ENCODE results near the gene CHPF2.

CHPF2 gene

DNA sequence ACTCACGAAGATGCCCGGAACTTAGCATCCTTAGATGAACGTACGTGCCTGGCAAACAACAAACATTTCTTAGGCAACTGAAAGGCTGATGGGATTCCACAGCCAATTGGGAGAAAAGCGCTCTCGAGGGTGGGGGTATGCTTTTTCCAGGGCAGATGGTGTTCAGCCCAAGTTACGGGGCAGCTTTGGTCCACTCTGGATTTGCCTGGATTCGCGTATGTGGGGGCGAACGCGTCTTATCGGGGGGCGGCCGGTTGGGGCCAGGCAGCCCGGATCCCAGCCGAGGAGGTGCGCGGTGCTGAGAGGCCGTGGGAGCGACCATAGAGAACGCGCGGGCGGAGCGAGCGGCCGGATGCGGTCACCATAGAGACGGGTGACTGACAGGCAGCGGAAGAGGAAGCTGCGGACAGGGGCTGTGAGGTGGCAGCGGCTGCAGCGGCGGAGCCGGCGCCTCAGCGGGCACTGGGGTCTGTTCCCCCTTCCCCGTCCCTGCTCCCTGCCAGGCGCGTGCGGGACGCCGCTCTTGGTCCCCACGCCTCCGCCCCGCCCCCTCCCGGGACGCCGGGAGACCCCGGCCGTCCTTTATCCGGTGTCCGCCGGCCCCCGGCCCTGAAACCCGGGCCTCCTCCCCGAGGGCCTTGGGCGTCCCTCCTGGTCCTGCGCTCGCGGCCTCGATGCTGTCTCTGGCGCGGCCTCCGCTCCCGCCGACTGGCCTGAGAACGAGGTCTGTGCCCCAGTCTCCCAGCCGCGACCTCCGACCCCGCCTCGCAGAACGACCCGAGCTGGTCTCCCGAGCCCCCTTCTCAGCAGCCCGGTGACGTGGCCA, at the start of gene CHPF2:
Gene CHPF2 (plus strand): TSS at position 393 of the 826 bp plus-strand sequence. CDS start 1,529 bp downstream, outside the sequence.
- DNase-seq (ENCODE audit: low spot score): peak; percentile 85

DNA sequence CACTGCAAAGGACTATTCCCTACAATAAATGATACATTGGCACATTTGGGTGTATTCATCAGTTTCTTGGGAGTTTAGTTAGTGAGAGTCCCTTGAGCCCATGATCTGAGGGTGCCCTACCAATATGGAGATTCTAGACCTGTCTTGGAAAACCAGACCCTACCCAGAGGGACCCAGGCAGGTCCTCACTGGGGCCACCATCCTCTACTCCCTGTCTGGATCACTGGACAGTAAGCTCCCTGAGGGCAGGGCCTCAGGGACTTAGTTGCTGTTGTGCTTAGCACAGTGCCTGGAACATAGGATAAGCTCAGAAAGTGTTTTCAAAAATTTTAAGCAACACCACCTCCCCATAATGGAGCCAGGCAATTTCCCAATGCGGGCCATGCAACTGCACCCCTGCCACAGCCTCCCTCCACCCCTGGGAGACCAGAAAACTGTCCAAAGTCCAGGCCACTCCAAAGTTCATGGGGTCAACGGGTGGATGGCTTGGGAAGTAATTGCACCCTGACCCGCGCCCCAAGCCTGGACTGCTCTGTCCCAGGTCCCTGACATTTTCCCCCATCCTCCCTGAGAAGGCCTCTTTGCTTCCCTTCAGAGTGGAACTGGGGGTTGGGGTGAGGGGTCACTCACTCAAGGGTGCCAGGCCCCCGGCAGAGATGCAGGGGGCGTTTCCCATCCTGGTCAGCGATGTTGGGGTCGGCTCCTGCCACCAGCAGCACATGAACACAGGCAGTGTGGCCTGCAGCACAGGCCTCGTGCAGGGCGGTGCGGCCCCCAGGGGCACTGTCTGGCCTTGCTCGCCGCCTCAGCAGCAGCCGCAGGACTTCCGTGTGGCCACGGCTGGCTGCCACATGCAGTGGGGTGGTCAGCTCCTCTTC, 46.3 kb upstream of the CHPF2 start:
- DNase-seq (ENCODE audit: low spot score): no peak

GRCh38 chr7:151186640-151187408, 45.5 kb upstream of the CHPF2 start, which contains the start of gene ASB10:
ASB10 (minus strand) TSS chr7:151187250; CDS start chr7:151187130, 120 bp downstream.
- DNase-seq (ENCODE audit: low spot score): no peak

GRCh38 chr7:151187409-151188251, 44.7 kb upstream of the CHPF2 start:
- DNase-seq (ENCODE audit: low spot score): no peak

- DNase-seq (ENCODE audit: low spot score): no peak
Measured at GRCh38 chr7:151188252-151188542, 44.1 kb upstream of the CHPF2 start.

DNA sequence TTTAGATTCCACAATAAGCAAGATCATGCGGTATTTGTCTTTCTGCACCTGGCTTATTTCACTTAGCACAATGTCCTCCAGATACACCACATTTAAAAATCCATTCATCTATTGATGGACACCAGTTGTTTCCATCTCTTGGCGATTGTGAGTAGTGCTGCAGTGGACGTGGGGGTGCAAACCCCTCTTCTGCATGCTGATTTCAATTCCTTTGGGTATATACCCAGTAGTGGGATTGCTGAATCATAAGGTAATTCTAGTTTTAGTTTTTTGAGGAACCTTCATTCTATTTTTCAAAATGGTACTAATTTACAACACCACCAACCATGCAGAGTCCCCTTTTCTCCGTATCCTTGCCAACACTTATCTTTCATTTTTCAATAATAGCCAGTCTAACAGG, 43.2 kb upstream of the CHPF2 start:
- no peak for DNase-seq (ENCODE audit: low spot score)

GRCh38 chr7:151191544-151191943, 40.7 kb upstream of the CHPF2 start:
- no peak for DNase-seq (ENCODE audit: low spot score)

- no peak for DNase-seq (ENCODE audit: low spot score)
Measured at GRCh38 chr7:151192002-151192539, 40.2 kb upstream of the CHPF2 start.

DNA sequence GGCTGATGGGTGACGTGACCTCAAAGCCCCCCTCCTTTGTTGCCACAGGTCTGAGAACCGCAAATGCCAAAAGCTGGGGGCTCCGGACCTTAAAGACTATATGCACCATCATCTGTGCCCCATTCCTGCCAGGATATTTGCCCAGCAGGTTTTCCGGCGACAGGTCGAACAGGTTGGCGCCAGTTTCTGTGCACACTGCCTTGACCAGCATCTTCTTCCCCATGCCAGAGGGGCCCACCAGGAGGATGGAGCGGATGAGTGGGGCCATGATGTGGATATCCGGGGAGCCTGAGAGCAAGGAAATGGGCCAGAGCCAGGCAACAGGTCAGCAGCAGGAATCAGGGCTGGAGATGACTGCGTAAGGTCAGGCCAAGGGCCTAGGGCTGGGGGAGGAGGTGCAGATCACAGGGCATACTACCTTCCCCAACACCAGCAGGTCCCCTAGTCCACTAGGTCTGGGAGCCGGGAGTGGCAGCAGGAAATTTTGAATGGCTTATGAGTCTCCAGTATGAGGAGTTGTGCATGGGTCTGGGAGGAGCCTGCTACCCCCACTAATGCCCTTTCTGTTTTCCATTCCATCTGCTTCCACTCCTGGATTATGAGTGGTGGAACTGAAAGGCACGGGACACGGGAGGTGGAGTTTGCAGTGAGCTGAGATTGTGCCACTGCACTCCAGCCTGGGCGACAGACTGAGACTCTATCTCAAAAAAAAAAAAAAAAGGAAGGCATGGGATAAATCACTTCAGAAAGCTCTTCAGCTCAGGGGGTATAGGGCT, 38.9 kb upstream of the CHPF2 start:
- DNase-seq (ENCODE audit: low spot score): no peak

GRCh38 chr7:151194188-151194587, 38.1 kb upstream of the CHPF2 start:
- no peak for DNase-seq (ENCODE audit: low spot score)

GRCh38 chr7:151195616-151196450, 36.5 kb upstream of the CHPF2 start:
- DNase-seq (ENCODE audit: low spot score): no peak

DNA sequence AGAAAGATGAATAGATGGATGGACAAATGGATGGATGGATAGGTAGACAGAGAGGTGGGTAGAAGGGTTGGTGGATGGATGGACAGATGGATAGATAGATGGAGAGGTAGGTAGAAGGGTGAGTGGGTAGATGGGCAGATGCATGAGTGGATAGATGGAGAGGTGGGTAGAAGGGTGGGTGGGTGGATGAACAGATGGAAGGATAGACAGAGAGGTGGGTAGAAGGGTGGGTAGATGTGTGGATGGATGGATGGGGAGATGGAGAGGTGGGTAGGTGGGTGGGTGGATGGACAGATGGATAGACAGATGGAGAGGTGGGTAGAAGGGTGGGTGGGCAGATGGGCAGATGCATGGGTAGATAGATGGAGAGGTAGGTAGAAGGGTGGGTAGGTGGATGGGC, 34.4 kb upstream of the CHPF2 start:
- no peak for DNase-seq (ENCODE audit: low spot score)

DNA sequence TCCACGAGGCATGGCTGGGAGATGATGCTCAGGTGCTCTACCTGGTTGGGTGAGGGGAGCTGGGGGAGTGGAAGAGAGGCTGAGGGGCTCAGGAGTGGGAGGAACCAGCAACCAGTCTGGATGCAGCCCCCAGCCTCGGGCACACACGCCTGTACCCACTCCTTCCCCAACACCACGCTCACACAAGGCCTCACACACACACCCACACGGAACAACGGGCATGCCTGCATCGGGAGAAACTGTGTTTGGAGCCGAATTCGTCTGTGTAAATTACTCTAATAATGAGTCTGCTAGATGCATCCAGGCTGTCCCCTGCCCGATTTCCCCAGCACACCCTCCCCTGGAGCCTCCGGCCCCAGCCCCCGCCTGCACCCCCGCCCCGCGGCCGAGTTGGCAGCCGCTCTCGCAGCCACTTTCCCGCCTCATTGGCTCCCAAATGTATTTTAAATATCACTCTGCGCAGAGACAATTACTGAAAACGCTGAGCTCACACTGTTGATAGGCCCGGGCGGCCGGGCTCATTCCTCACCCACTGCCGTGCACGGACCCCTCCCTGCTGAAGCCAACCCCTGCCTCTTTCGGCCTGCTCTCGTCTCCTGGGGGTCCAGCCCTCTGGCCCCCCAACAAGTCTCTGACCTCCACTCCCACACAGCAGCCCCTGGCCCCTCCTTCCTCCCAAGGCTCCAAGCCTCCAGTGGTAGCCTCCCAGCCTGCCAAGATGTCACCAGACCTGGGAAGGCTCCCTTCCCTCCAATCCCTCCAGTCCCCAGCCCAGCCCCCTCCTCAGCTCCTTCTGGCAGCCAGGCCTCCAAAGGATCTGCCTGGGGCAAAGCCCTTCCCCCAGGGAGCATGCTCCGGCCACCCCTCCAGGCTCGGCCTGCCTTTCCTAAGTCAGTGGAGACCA, 33.1 kb upstream of the CHPF2 start:
- DNase-seq (ENCODE audit: low spot score): no peak

GRCh38 chr7:151201344-151201743, 30.9 kb upstream of the CHPF2 start:
- no peak for DNase-seq (ENCODE audit: low spot score)

GRCh38 chr7:151201751-151202150, 30.5 kb upstream of the CHPF2 start:
- DNase-seq (ENCODE audit: low spot score): no peak

DNA sequence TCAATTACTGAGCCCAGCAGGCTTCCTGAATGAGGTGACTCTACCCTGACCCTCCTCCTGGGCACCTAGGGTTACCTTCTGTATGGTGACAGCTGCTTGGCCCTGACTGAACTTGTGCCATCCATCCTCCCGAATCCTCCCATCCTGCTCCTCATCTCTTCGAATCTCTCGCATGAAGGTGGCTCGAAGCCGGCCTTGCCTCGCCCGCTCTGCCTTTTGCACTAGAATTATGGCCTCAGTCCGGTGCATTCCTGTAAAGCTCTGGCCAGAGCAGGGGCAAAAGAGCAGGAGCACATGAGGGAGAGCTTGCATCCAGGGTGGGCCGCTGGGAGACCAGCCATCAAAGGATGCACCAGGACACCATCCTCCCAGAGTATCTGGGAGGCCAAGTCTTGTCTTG, 29.4 kb upstream of the CHPF2 start:
- DNase-seq (ENCODE audit: low spot score): no peak

- DNase-seq (ENCODE audit: low spot score): no peak
Measured at GRCh38 chr7:151204383-151205032, 27.8 kb upstream of the CHPF2 start.

DNA sequence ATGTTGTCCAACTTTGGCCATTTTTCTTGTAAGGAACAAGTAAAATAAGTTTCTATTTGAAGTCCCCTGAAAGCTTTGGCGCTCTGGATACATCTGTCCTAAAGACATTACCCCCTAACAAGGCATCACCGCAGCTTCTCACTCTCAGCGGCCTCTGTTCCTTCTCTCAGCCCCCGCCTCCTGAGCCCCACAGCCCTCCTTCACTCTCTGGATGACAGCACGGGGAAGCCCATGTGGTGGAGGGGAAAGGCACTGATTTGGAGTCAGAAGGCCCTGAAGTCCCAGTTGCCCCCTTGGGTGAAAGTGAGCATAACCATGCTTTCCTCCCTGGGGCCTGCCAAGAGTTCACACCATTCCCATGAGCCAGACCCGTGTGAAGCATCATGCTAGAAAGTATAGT, 26.6 kb upstream of the CHPF2 start:
- DNase-seq (ENCODE audit: low spot score): no peak
